Measurements from ENCODE around the gene GRIK4. TPM values are rescaled to one million over a fixed set of nuclear protein-coding genes. Genes with fewer than 3 reads are reported as not detected.

The GRIK4 gene
- total and polyA plus RNA-seq, 9 of the 15 experiments (the other 6 are each of a cell fraction or from before 2014, with no cell fraction given), result not detected

DNA sequence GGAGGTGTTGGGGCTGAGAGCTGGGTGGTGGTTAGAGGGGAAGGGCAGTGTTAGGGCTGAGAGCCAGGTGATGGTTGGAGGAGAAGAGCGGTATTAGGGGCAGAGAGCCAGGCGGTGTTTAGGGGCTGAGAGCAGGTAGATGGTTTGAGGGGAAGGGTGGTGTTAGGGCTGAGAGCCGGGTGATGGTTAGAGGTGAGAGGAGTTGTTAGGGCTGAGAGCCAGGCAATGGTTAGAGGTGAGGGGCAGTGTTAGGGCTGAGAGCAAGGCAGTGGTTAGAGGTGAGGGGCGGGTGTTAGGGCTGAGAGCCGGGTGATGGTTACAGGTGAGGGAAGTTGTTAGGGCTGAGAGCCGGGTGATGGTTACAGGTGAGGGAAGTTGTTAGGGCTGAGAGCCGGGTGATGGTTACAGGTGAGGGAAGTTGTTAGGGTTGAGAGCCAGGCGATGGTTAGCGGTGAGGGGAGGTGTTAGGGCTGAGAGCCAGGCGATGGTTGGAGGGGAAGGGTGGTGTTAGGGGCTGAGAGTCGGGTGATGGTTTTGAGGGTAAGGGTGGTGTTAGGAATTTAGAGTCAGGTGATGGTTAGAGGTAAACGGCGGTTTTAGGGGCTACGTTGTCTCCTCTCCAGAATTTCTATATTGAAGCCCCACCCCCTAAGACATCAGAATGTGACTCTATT, 282.4 kb downstream of the GRIK4 start:
- ATAC-seq (no peak), DNase-seq (ENCODE audit: extremely low read depth in 1 of 4, low spot score in 3 of 4) (no peak), FAIRE-seq (no peak)
- intact Hi-C loops (cut with micrococcal nuclease) (no loop called here), in situ Hi-C loops (cut with MboI) (no loop called here)
- H3K9me1 ChIP-seq (ENCODE audit: control insufficient read depth, insufficient read depth, low read length), result no peaks in the 10 kb centered on the region
- no peak overlapping the region for H3K27ac ChIP-seq (ENCODE audit: extremely low read depth, low read depth, low read length)
- H3K27me3 ChIP-seq (ENCODE audit: control insufficient read depth in 2 of 2, insufficient read depth in 2 of 2, low read length in 2 of 2), result peaks cover 6 to 38% of the 10 kb centered on the region in 2 experiments; a peak in 4 of 5 replicates
- POLR2A ChIA-PET, result no interaction called here
- H3K9me3 ChIP-seq (replicated peaks; ENCODE audit: control insufficient read depth, insufficient read depth, low read depth, low read length), result no peaks in the 10 kb centered on the region
- peaks cover 10% of the 10 kb centered on the region; the same call in 1 of the 2 replicates for H4K20me1 ChIP-seq (replicated peaks; ENCODE audit: control insufficient read depth, insufficient read depth, low read length)
- H3K4me1 ChIP-seq (replicated peaks in 1 of 2; ENCODE audit: control insufficient read depth in 2 of 2, insufficient read depth in 2 of 2, low read length in 2 of 2), result no peaks in the 10 kb centered on the region
- CTCF ChIA-PET (ENCODE audit: low intra/inter-chr PET ratio), result no interaction called here
- 0% methylated on average over 11 of the region's 14 CpGs for WGBS (ENCODE audit: insufficient coverage, low coverage, missing lambda C conversion rate)
- H3K79me2 ChIP-seq (ENCODE audit: control insufficient read depth, insufficient read depth, low read length), result no peaks in the 10 kb centered on the region
- H3K4me3 ChIP-seq, result no peak overlapping the region
- H2AFZ ChIP-seq (ENCODE audit: low read depth, low read length), result no peak overlapping the region
- no peak overlapping the region for H3K4me2 ChIP-seq (ENCODE audit: insufficient read depth, low read length)
- no TSS peak for BruUV-seq (replicated peaks)
- no peak overlapping the region for H3K9ac ChIP-seq (ENCODE audit: insufficient read depth in 1 of 2, low read depth in 2 of 2, low read length in 2 of 2)
- H3K36me3 ChIP-seq (ENCODE audit: control insufficient read depth, insufficient read depth, low read length), result no peaks in the 10 kb centered on the region
- no peak for TF ChIP-seq MEIS2 (IDR thresholded peaks at IDR 0.05; ENCODE audit: partially characterized antibody)
- no peak for TF ChIP-seq MYBL2 (IDR thresholded peaks at IDR 0.05; ENCODE audit: low read depth)
- TF ChIP-seq MYBL2 (CRISPR knock-in tag; IDR thresholded peaks at IDR 0.05; ENCODE audit: borderline replicate concordance), result no peak
- TF ChIP-seq ARHGAP35 (IDR thresholded peaks at IDR 0.05; ENCODE audit: partially characterized antibody), result no peak
- TF ChIP-seq, protein P1, sequence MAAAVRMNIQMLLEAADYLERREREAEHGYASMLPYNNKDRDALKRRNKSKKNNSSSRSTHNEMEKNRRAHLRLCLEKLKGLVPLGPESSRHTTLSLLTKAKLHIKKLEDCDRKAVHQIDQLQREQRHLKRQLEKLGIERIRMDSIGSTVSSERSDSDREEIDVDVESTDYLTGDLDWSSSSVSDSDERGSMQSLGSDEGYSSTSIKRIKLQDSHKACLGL (CRISPR knock-in tag; IDR thresholded peaks at IDR 0.05; ENCODE audit: borderline replicate concordance, poor library complexity, severe bottlenecking), result no peak
- TF ChIP-seq CHCHD3 (CRISPR knock-in tag; IDR thresholded peaks at IDR 0.05), result no peak
- TF ChIP-seq, protein P2, sequence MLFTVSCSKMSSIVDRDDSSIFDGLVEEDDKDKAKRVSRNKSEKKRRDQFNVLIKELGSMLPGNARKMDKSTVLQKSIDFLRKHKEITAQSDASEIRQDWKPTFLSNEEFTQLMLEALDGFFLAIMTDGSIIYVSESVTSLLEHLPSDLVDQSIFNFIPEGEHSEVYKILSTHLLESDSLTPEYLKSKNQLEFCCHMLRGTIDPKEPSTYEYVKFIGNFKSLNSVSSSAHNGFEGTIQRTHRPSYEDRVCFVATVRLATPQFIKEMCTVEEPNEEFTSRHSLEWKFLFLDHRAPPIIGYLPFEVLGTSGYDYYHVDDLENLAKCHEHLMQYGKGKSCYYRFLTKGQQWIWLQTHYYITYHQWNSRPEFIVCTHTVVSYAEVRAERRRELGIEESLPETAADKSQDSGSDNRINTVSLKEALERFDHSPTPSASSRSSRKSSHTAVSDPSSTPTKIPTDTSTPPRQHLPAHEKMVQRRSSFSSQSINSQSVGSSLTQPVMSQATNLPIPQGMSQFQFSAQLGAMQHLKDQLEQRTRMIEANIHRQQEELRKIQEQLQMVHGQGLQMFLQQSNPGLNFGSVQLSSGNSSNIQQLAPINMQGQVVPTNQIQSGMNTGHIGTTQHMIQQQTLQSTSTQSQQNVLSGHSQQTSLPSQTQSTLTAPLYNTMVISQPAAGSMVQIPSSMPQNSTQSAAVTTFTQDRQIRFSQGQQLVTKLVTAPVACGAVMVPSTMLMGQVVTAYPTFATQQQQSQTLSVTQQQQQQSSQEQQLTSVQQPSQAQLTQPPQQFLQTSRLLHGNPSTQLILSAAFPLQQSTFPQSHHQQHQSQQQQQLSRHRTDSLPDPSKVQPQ (CRISPR knock-in tag; IDR thresholded peaks at IDR 0.05; ENCODE audit: borderline replicate concordance), result no peak
- TF ChIP-seq RBM14 (IDR thresholded peaks at IDR 0.05; ENCODE audit: borderline replicate concordance, insufficient read depth, low read depth, low read length), result no peak
- TF ChIP-seq, protein P3, sequence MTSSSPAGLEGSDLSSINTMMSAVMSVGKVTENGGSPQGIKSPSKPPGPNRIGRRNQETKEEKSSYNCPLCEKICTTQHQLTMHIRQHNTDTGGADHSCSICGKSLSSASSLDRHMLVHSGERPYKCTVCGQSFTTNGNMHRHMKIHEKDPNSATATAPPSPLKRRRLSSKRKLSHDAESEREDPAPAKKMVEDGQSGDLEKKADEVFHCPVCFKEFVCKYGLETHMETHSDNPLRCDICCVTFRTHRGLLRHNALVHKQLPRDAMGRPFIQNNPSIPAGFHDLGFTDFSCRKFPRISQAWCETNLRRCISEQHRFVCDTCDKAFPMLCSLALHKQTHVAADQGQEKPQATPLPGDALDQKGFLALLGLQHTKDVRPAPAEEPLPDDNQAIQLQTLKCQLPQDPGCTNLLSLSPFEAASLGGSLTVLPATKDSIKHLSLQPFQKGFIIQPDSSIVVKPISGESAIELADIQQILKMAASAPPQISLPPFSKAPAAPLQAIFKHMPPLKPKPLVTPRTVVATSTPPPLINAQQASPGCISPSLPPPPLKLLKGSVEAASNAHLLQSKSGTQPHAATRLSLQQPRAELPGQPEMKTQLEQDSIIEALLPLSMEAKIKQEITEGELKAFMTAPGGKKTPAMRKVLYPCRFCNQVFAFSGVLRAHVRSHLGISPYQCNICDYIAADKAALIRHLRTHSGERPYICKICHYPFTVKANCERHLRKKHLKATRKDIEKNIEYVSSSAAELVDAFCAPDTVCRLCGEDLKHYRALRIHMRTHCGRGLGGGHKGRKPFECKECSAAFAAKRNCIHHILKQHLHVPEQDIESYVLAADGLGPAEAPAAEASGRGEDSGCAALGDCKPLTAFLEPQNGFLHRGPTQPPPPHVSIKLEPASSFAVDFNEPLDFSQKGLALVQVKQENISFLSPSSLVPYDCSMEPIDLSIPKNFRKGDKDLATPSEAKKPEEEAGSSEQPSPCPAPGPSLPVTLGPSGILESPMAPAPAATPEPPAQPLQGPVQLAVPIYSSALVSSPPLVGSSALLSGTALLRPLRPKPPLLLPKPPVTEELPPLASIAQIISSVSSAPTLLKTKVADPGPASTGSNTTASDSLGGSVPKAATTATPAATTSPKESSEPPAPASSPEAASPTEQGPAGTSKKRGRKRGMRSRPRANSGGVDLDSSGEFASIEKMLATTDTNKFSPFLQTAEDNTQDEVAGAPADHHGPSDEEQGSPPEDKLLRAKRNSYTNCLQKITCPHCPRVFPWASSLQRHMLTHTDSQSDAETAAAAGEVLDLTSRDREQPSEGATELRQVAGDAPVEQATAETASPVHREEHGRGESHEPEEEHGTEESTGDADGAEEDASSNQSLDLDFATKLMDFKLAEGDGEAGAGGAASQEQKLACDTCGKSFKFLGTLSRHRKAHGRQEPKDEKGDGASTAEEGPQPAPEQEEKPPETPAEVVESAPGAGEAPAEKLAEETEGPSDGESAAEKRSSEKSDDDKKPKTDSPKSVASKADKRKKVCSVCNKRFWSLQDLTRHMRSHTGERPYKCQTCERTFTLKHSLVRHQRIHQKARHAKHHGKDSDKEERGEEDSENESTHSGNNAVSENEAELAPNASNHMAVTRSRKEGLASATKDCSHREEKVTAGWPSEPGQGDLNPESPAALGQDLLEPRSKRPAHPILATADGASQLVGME (CRISPR knock-in tag; IDR thresholded peaks at IDR 0.05), result no peak
- TF ChIP-seq WHSC1 (IDR thresholded peaks at IDR 0.05; ENCODE audit: low read length), result no peak
- TF ChIP-seq, protein P4, sequence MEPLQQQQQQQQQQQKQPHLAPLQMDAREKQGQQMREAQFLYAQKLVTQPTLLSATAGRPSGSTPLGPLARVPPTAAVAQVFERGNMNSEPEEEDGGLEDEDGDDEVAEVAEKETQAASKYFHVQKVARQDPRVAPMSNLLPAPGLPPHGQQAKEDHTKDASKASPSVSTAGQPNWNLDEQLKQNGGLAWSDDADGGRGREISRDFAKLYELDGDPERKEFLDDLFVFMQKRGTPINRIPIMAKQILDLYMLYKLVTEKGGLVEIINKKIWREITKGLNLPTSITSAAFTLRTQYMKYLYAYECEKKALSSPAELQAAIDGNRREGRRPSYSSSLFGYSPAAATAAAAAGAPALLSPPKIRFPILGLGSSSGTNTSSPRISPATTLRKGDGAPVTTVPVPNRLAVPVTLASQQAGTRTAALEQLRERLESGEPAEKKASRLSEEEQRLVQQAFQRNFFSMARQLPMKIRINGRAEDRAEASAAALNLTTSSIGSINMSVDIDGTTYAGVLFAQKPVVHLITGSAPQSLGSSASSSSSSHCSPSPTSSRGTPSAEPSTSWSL (CRISPR knock-in tag; IDR thresholded peaks at IDR 0.05; ENCODE audit: borderline replicate concordance), result no peak

Measured in K562 (cell line).